Measurements from ENCODE around the gene NELL2.

Gene NELL2

DNA sequence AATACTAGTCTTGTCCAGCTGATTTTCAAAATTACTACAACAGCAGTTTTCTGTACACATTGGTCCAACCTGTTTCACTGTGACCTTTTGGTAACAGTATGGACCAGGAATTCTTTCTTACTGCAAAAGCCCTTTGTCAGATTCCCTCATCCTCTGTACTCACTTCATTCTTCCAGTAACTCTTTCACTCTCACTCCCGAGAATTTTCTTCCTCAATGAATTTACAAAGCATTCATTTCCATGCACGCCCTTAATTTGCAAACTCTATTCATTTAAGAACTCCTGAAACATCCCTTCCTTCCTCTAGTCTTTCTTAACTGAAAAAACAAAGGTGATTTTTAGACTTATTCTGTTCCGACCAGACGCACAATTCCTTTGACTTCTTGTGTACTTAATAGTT, 238.2 kb downstream of the NELL2 start:
- no peak for DNase-seq (ENCODE audit: low read depth)
- TF ChIP-seq, protein P1, sequence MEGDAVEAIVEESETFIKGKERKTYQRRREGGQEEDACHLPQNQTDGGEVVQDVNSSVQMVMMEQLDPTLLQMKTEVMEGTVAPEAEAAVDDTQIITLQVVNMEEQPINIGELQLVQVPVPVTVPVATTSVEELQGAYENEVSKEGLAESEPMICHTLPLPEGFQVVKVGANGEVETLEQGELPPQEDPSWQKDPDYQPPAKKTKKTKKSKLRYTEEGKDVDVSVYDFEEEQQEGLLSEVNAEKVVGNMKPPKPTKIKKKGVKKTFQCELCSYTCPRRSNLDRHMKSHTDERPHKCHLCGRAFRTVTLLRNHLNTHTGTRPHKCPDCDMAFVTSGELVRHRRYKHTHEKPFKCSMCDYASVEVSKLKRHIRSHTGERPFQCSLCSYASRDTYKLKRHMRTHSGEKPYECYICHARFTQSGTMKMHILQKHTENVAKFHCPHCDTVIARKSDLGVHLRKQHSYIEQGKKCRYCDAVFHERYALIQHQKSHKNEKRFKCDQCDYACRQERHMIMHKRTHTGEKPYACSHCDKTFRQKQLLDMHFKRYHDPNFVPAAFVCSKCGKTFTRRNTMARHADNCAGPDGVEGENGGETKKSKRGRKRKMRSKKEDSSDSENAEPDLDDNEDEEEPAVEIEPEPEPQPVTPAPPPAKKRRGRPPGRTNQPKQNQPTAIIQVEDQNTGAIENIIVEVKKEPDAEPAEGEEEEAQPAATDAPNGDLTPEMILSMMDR (conservative IDR thresholded peaks at IDR 0.05; ENCODE audit: low read depth, low read length), result no peak
- no peak overlapping the region for H3K4me3 ChIP-seq (ENCODE audit: low read depth, low read length)

DNA sequence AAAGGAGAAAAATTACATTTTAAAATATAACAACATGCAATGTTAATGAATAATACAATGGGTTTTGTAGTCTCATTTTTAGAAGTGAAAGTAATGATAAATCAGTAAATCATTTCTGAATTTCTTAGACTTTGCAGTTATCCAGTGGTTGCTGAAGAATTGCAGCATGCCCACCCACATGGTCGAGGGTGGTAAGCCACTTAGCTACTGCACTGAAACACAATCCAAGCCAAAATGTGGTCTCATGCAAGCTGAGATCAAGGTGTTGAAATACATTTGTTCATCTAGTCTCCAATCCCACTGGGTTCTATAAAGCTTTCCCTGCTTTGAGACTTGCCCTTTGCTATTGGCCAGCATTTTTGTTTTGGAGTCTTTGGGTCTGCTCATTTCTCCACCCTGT, 247.9 kb downstream of the NELL2 start:
- no peak overlapping the region for H3K4me3 ChIP-seq (ENCODE audit: low read depth, low read length)
- no peak for DNase-seq (ENCODE audit: low read depth)
- TF ChIP-seq, protein P1 (conservative IDR thresholded peaks at IDR 0.05; ENCODE audit: low read depth, low read length), result no peak

DNA sequence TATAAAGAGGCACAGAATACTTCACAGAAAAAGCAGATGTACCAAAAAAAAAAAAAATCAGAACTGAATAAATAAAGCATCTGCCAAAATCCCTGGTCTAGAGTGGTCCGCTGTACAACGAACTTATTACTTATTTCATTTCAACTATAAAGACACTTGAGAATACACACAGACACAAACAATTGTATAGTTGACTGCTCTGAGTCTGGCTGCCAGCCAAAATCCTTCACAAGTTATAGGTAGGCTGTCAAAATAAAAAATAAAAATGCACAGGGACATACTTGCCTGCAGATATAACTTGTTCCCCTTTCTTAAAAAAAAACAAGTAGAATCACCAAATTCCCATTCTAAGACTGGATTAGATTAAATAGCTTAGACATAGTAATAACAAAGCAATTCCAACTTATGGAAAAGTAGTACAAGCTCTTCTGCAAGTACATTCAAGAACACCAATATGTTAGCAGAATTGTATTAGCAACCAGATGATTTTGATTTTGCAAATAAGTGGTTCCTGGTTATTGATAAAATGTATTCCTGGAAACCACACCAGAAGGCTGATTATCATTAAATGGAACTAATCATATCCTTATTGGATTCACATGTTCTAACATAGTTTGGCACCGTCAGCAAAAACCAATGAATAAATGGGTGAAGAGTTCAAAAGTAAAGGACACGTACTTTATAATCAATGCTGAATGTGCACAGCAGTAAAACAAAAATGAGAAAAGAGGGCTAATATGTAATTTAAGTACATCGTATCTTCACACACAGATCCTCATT, 248.5 kb downstream of the NELL2 start:
- no peak for DNase-seq (ENCODE audit: low read depth)
- TF ChIP-seq, protein P1 (conservative IDR thresholded peaks at IDR 0.05; ENCODE audit: low read depth, low read length), result no peak
- H3K4me3 ChIP-seq (ENCODE audit: low read depth, low read length), result no peak overlapping the region

DNA sequence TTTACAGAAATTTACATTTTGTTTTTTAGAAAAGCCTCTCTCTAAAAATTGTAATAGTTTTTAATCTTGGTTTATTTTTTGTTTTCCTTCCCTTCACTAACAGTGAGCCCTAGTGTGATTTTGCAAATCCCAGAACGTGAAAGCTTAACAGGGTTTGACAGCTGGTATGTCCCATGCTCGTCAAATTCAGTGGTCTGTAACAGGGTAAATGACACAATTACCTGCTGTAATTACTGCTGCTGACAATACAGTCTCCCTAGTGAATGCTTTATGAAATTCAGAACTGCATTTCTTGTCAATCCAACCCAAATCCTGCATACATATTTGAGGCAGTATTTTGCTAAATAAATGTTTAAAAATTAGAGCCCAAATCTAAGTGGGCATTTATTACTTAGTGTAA, 249.2 kb downstream of the NELL2 start:
- DNase-seq (ENCODE audit: low read depth), result no peak
- TF ChIP-seq, protein P1 (conservative IDR thresholded peaks at IDR 0.05; ENCODE audit: low read depth, low read length), result no peak
- H3K4me3 ChIP-seq (ENCODE audit: low read depth, low read length), result no peak overlapping the region

DNA sequence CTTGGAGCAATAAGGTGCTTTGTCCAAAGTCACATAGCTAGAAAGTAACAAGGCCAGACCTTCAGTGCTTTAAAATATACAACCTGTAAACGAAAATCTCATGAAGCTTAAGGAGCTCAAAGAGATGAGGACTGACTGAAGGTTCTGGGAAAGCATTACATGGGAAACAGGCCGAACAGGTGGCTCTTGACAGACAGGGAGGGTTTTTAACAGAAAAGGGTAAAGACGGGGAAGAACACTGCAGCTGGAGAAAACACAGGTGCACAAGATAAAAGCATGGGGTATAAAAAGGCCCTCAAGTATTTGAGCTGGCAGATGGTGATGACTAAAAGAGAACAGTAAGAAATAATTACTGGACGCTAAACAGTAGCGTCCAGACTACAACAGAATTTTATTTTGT, 257.2 kb downstream of the NELL2 start:
- no peak overlapping the region for H3K4me3 ChIP-seq (ENCODE audit: low read depth, low read length)
- no peak for DNase-seq (ENCODE audit: low read depth)
- TF ChIP-seq, protein P1 (conservative IDR thresholded peaks at IDR 0.05; ENCODE audit: low read depth, low read length), result no peak

DNA sequence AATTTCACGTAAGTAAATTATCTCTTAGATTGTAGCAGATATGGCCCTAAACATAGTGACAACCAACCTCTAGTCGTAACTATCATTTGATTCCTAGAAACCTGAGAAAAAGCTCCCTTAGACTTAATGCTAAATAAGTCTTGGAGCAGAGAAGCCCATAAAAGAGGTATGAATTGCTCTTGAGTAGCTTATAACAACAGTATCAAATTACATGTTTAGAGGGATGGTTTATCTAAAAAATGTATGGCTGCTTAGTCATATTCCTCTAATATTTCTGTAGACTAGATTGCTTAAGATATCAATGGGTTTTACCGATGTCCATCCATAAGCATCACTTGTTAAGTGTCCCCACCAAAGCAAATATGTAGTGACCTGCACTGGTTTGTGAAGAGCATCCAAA, 259.7 kb downstream of the NELL2 start:
- DNase-seq (ENCODE audit: low read depth), result peak; percentile 2
- TF ChIP-seq, protein P1 (conservative IDR thresholded peaks at IDR 0.05; ENCODE audit: low read depth, low read length), result no peak
- no peak overlapping the region for H3K4me3 ChIP-seq (ENCODE audit: low read depth, low read length)

DNA sequence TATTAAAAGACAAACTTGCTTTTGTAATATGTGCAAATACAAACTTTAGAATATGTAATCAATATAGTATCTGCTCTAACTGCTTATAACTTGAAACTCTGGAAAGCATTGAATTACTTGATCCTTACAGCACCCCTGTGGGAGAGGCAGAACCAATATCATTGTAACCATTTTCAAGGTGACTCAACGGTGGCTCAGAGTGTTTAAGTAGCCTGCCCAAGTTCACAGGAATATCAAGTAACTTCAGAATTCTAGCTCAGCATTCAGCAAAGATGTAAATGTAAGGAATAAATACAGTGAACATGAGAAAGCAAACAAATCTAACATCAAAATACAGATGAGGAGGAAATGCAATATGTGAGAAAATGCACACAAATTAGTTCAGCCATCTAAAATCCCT, 264.6 kb downstream of the NELL2 start:
- DNase-seq (ENCODE audit: low read depth), result no peak
- TF ChIP-seq, protein P1 (conservative IDR thresholded peaks at IDR 0.05; ENCODE audit: low read depth, low read length), result no peak
- H3K4me3 ChIP-seq (ENCODE audit: low read depth, low read length), result no peak overlapping the region
